ENCODE measurements around the gene ZBTB8A. TPM values are rescaled to one million over a fixed set of nuclear protein-coding genes. Genes with fewer than 3 reads are reported as not detected.

Gene ZBTB8A
- total RNA-seq, 1 donor from 2014 or later = 8.4 TPM

- intact Hi-C loops (cut with DNase I) = no loop called here
- ATAC-seq (no peak), DNase-seq (no peak)
- Histone ChIP-seq H3K4me3 (peak overlapping the region; percentile 83), H3K4me1 (peaks cover 64% of the 10 kb centered on the region), H3K27ac (no peak overlapping the region), H3K27me3 (ENCODE audit: low read depth) (no peaks in the 10 kb centered on the region), H3K36me3 (peaks cover 49% of the 10 kb centered on the region), H3K9me3 (no peaks in the 10 kb centered on the region)
- TF ChIP-seq CTCF (IDR thresholded peaks at IDR 0.05) = no peak
Observed at GRCh38 chr1:32652244-32652962, 113.2 kb downstream of the ZBTB8A start.

Other genes starting within 250 kb of the ZBTB8A start
- 68.9 TPM for gene HDAC1, start 247.3 kb upstream of the ZBTB8A start, total RNA-seq
- 34.7 TPM for gene MARCKSL1, start 203.2 kb upstream of the ZBTB8A start, total RNA-seq
- gene FAM229A, start 176.9 kb upstream of the ZBTB8A start, total RNA-seq = 9.7 TPM
- 2.1 TPM for gene TSSK3, start 176.9 kb upstream of the ZBTB8A start, total RNA-seq
- 63.2 TPM for gene BSDC1, start 145.0 kb upstream of the ZBTB8A start, total RNA-seq
- gene ZBTB8B, start 74.4 kb upstream of the ZBTB8A start, total RNA-seq = 0.03 TPM
- gene ZBTB8OS, start 111.1 kb downstream of the ZBTB8A start, total RNA-seq = 55.9 TPM
- 155 TPM for gene RBBP4, start 111.8 kb downstream of the ZBTB8A start, total RNA-seq
- gene SYNC, start 163.3 kb downstream of the ZBTB8A start, total RNA-seq = 14.5 TPM